Transverse colon (tissue), 4 donors: ENCODE data around the gene PRR33. TPM values are rescaled to one million over a fixed set of nuclear protein-coding genes. Genes with fewer than 3 reads are reported as not detected.

Experiments used
- DNase-seq: peaks from one replicate; pipeline ENCODE4 v3.0.0-alpha.2; 2019
- H3K27ac ChIP-seq, 4 donors: fragments of 200-600 bp; sonication (generic); 2 replicates each; pipeline ENCODE4 v1.5.1; 2016 to 2018; ENCODE audit warnings: inconsistent platforms in 4 of 4
- H3K27me3 ChIP-seq: fragments of 200-600 bp; sonication (generic); 2 replicates; pipeline ENCODE4 v1.5.1; 2017; ENCODE audit warnings: inconsistent platforms
- H3K36me3 ChIP-seq, 4 donors: fragments of 200-600 bp; sonication (generic); 2 replicates each; pipeline ENCODE4 v1.5.1; 2017 to 2019; ENCODE audit warnings: inconsistent platforms in 4 of 4
- H3K4me1 ChIP-seq, 4 donors: fragments of 200-600 bp; sonication (generic); 2 replicates each; pipeline ENCODE4 v1.5.1; 2017 to 2020; ENCODE audit warnings: inconsistent platforms in 4 of 4
- H3K4me3 ChIP-seq, 4 donors: fragments of 200-600 bp; sonication (generic); 1 replicate in 1 of 4; 2 replicates in 3 of 4; pipeline versions ENCODE4 v1.5.1 to v1.6.1; 2017 to 2019; ENCODE audit warnings: inconsistent platforms in 4 of 4
- H3K9me3 ChIP-seq, 2 donors: fragments of 200-600 bp; sonication (generic); 2 replicates each; pipeline ENCODE4 v1.5.1; 2017 to 2019; ENCODE audit warnings: inconsistent platforms in 2 of 2
- EP300 ChIP-seq: sonication (generic); formaldehyde crosslinking; IDR thresholded peaks from one replicate; pipeline ENCODE4 v1.6.1; 2017; ENCODE audit warnings: antibody characterized with exemption, low read depth
- POLR2A ChIP-seq: fragments of 450-650 bp; IDR thresholded peaks from one replicate; pipeline ENCODE4 v1.6.1; 2016; ENCODE audit warnings: antibody characterized with exemption, mild to moderate bottlenecking, moderate library complexity
- POLR2AphosphoS5 ChIP-seq, 3 donors: sonication (generic); formaldehyde crosslinking; IDR thresholded peaks; one replicate each; pipeline ENCODE4 v1.6.1; 2016; ENCODE audit warnings: antibody characterized with exemption in 3 of 3
- WGBS, 2 donors: methylation state at CpG; one replicate each; pipeline ENCODE4 v1.1.5; 2018; ENCODE audit warnings: low coverage in 1 of 2; 5-methylcytosine and 5-hydroxymethylcytosine counted together
- in situ Hi-C, 4 donors: fragments of 200-750 bp; cut with MboI; loops; one replicate each; pipeline versions ENCODE4 v1.15.0 to v1.15.1; 2017; ENCODE audit warnings: low sequenced_read_pairs in 3 of 4, low pct_ligation_motif_present in 1 of 4, low pct_unique_long_range_greater_than_20kb in 1 of 4
- intact Hi-C: fragments of 100-400 bp; cut with DNase I; formaldehyde crosslinking; loops from one replicate; pipeline ENCODE4 v1.15.1; 2023; ENCODE audit warnings: low total_unique reads
- total RNA-seq, 4 donors: library from RNA; depleted of rRNA; stranded (reverse); fragments of >200 nt; gene quantifications; one replicate each; pipeline ENCODE4 v1.1.0, GENCODE V29; 2016
- TF ChIP-seq, protein P1 (sequence below), 5 experiments: fragments of 200-600 bp in 3 of 5; fragments of 450-650 bp in 2 of 5; sonication (generic) in 3 of 5; IDR thresholded peaks; 1 replicate in 2 of 5; 2 replicates in 3 of 5; pipeline ENCODE4 v1.5.1; 2016 to 2017; ENCODE audit warnings: antibody characterized with exemption in 5 of 5, inconsistent platforms in 3 of 5, mild to moderate bottlenecking in 2 of 5, moderate library complexity in 1 of 5

PRR33 gene
- total RNA-seq, 4 donors from 2014 or later = not detected

DNA sequence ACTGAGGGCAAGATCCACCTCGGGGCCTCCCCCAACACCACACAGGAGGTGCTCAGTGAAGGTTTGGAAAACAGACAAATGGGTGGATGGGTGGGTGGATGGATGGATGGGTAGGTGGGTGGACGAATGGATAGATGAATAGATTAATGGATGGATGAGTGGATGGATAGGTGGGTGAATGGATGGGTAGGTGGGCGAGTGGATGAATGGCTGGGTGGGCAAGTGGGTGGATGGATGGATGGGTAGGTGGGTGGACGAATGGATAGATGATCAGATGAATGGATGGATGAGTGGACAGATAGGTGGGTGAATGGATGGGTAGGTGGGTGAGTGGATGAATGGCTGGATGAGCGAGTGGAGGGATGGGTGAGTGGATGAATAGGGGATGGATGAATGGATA, 863 bp upstream of the PRR33 start:
- TF ChIP-seq POLR2A (no peak), EP300 (no peak), POLR2AphosphoS5 (IDR thresholded peaks at IDR 0.05) (no peak)
- whole genome bisulfite sequencing, 2 donors = 63 to 96% methylated on average over 3 to 5 of the region's 5 CpGs
- H3K27me3 ChIP-seq = no peaks in the 10 kb centered on the region
- no peaks in the 10 kb centered on the region for H3K9me3 ChIP-seq
- intact Hi-C loops (loop anchor here (10.0 kb wide), 1 partner anchor 52 kb away; the partner anchor contains the start of gene MRPL23), in situ Hi-C loops (no loop called here)
- DNase-seq = no peak
- no peak overlapping the region for H3K27ac ChIP-seq
- peaks cover 0 to 5% (median 0%) of the 10 kb centered on the region in 4 donors for H3K4me1 ChIP-seq
- no peaks in the 10 kb centered on the region for H3K36me3 ChIP-seq
- no peak overlapping the region for H3K4me3 ChIP-seq

DNA sequence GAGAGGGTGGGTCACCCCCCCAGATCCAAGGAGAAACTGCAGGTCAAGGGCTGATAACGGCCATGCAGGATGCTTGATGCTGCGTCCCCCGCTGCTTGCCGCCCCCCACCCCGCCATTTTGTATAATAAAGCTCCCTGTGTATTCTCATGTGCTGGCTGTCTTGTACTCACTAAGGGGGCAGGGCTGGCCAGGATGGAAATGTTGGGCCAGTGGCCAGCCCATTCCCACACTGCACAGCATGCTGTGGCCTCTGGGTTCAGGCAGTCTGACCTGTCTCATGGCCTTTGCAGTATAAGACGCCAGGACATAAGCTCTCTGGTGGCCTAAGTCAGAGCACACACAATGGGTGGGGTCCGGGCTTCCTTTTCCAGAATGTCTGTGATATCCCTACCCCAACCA, 421 bp upstream of the PRR33 start:
- H3K27me3 ChIP-seq = no peaks in the 10 kb centered on the region
- intact Hi-C loops (loop anchor here (10.0 kb wide), 1 partner anchor 53 kb away; the partner anchor contains the start of gene MRPL23), in situ Hi-C loops (no loop called here)
- H3K4me1 ChIP-seq = peaks cover 0 to 5% (median 0%) of the 10 kb centered on the region in 4 donors
- TF ChIP-seq EP300 (no peak), POLR2A (no peak), POLR2AphosphoS5 (IDR thresholded peaks at IDR 0.05) (no peak)
- TF ChIP-seq, protein P1, sequence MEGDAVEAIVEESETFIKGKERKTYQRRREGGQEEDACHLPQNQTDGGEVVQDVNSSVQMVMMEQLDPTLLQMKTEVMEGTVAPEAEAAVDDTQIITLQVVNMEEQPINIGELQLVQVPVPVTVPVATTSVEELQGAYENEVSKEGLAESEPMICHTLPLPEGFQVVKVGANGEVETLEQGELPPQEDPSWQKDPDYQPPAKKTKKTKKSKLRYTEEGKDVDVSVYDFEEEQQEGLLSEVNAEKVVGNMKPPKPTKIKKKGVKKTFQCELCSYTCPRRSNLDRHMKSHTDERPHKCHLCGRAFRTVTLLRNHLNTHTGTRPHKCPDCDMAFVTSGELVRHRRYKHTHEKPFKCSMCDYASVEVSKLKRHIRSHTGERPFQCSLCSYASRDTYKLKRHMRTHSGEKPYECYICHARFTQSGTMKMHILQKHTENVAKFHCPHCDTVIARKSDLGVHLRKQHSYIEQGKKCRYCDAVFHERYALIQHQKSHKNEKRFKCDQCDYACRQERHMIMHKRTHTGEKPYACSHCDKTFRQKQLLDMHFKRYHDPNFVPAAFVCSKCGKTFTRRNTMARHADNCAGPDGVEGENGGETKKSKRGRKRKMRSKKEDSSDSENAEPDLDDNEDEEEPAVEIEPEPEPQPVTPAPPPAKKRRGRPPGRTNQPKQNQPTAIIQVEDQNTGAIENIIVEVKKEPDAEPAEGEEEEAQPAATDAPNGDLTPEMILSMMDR (IDR thresholded peaks at IDR 0.05) = no peak
- H3K27ac ChIP-seq = no peak overlapping the region
- WGBS, 2 donors = 92% methylated on average over 7 of the region's 7 CpGs; no CpG with 5 or more reads in 1 of the 2 donors
- no peaks in the 10 kb centered on the region for H3K36me3 ChIP-seq
- no peak overlapping the region for H3K4me3 ChIP-seq
- DNase-seq = no peak
- no peaks in the 10 kb centered on the region for H3K9me3 ChIP-seq

DNA sequence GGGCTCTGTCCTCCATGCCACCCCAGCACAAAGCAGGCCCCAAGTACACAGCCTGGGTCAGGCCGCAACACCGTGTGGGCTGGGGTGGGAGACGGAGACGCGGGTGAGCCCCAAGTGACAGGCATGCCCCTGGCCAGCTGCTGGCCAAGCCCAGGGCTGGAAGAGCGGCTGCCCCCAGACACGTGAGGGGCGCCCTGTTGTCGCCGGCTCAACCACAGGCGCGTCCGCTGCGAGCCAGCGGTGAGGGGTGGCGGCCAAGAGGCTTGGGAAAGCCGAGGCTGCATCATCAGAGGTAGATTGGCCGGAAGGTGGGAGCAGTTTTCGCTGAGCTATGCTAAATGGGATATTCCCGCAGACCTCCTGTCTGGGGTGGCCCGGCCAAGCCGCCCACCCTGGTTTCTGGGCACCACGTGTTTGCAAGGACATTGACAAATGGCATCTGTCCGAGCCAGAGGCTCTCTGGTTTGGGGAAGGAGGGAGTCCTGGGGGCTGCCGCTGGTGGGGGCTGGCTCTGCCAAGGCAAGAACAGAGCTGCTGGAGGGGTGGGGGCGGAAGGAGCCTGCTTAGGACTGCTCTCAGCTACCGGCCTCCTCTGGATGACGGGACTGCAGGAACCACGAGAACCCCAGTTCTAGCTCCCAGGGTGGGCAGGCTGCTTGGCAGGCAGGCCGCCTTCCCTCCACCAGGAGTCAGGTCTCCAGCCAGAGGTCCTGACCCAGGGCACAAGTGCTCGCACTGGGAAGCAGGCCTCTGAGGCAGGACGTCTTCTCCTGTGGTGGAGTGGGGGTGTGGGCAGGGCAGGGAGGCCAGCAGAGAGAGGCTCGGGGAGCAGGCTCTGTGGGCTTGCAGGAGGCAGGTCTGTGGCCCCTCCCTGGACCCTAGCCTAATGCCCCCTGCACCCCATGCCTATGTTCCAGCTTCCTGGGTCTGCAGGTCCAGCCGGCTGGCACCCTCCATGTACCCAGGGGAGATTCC, 552 bp downstream of the PRR33 start:
- no peaks in the 10 kb centered on the region for H3K27me3 ChIP-seq
- WGBS, 2 donors = 73 to 92% methylated on average over 10 to 25 of the region's 34 CpGs
- intact Hi-C loops = loop anchor here (10.0 kb wide), 1 partner anchor 54 kb away; the partner anchor contains the start of gene MRPL23
- DNase-seq = no peak
- H3K4me1 ChIP-seq = peaks cover 0 to 5% (median 0%) of the 10 kb centered on the region in 4 donors
- in situ Hi-C loops = no loop called here
- H3K9me3 ChIP-seq = no peaks in the 10 kb centered on the region
- no peak overlapping the region for H3K27ac ChIP-seq
- no peaks in the 10 kb centered on the region for H3K36me3 ChIP-seq
- TF ChIP-seq POLR2AphosphoS5 (IDR thresholded peaks at IDR 0.05) = no peak
- H3K4me3 ChIP-seq = no peak overlapping the region

GRCh38 chr11:1889941-1890855, 1.5 kb downstream of the PRR33 start:
- TF ChIP-seq POLR2A (no peak), POLR2AphosphoS5 (IDR thresholded peaks at IDR 0.05) (no peak), EP300 (no peak)
- TF ChIP-seq, protein P1 (IDR thresholded peaks at IDR 0.05) = no peak
- 60 to 81% methylated on average over 1 to 29 of the region's 33 CpGs for WGBS, 2 donors
- no peak for DNase-seq
- no peak overlapping the region for H3K4me3 ChIP-seq
- no peaks in the 10 kb centered on the region for H3K27me3 ChIP-seq
- H3K4me1 ChIP-seq = peaks cover 0 to 5% (median 0%) of the 10 kb centered on the region in 4 donors
- H3K36me3 ChIP-seq = no peaks in the 10 kb centered on the region
- no peaks in the 10 kb centered on the region for H3K9me3 ChIP-seq
- in situ Hi-C loops (no loop called here), intact Hi-C loops (loop anchor here (10.0 kb wide), 1 partner anchor 55 kb away; the partner anchor contains the start of gene MRPL23)
- H3K27ac ChIP-seq = no peak overlapping the region
